HCT116 (cell line): ENCODE measurements around the gene C4orf36.

Experiments
- ATF3 ChIP-seq: IDR thresholded peaks from 2 replicates; pipeline ENCODE4 v1.6.1; 2012
- CEBPB ChIP-seq: IDR thresholded peaks from 2 replicates; pipeline ENCODE4 v1.6.1; 2012; ENCODE audit warnings: low read depth
- CTCF ChIP-seq, 3 experiments: fragments of 200-600 bp in 1 of 3; sonication (generic) in 1 of 3; IDR thresholded peaks in 2 of 3; conservative IDR thresholded peaks in 1 of 3; 2 replicates each; pipeline ENCODE4 v1.5.1; 2012 to 2017; ENCODE audit warnings: low read depth in 2 of 3, low read length in 2 of 3, antibody characterized with exemption in 1 of 3, borderline replicate concordance in 1 of 3, control low read depth in 1 of 3, mild to moderate bottlenecking in 1 of 3, mixed read lengths in 1 of 3, mixed run types in 1 of 3, moderate library complexity in 1 of 3; ENCODE audit not compliant: insufficient read depth in 1 of 3
- EZH2 ChIP-seq: fragments of 200-600 bp; sonication (generic); IDR thresholded peaks from 2 replicates; pipeline ENCODE4 v1.6.1; 2017; ENCODE audit warnings: antibody characterized with exemption, mixed run types
- EZH2phosphoT487 ChIP-seq: fragments of 200-600 bp; IDR thresholded peaks from 2 replicates; pipeline ENCODE4 v1.6.1; 2018; ENCODE audit warnings: antibody characterized with exemption, borderline replicate concordance
- FOSL1 ChIP-seq: IDR thresholded peaks from 2 replicates; pipeline ENCODE4 v1.6.1; 2012; ENCODE audit warnings: low read depth
- JUND ChIP-seq: IDR thresholded peaks from 2 replicates; pipeline ENCODE4 v1.6.1; 2012
- MAX ChIP-seq: IDR thresholded peaks from 2 replicates; pipeline ENCODE4 v1.6.1; 2012
- POLR2A ChIP-seq: IDR thresholded peaks from 2 replicates; pipeline ENCODE4 v1.7.0; 2011; ENCODE audit warnings: borderline replicate concordance; ENCODE audit not compliant: insufficient read depth, insufficient read length; ENCODE audit errors: extremely low read depth
- RAD21 ChIP-seq: IDR thresholded peaks from 2 replicates; pipeline ENCODE4 v1.6.1; 2012; ENCODE audit warnings: low read depth, mild to moderate bottlenecking
- REST ChIP-seq: IDR thresholded peaks from 2 replicates; pipeline ENCODE4 v1.6.1; 2012; ENCODE audit warnings: low read depth
- SP1 ChIP-seq: IDR thresholded peaks from 2 replicates; pipeline ENCODE4 v1.6.1; 2012; ENCODE audit warnings: low read depth
- SRF ChIP-seq: IDR thresholded peaks from 2 replicates; pipeline ENCODE4 v1.6.1; 2012; ENCODE audit warnings: low read depth
- ZNF274 ChIP-seq: fragments of 200-500 bp; sonication (Bioruptor generic); IDR thresholded peaks from 2 replicates; pipeline ENCODE4 v1.6.1; 2014; ENCODE audit warnings: mild to moderate bottlenecking, low read depth, low read length, inconsistent platforms

- TF ChIP-seq CTCF (IDR thresholded peaks at IDR 0.05 in 2 of 3, conservative IDR thresholded peaks at IDR 0.05 in 1 of 3; ENCODE audit: borderline replicate concordance in 1 of 3, insufficient read depth in 1 of 3, low read depth in 2 of 3, low read length in 2 of 3), result no peak
- no peak for TF ChIP-seq FOSL1
- no peak for TF ChIP-seq ATF3
- no peak for TF ChIP-seq EZH2phosphoT487
- TF ChIP-seq SP1, result no peak
- TF ChIP-seq POLR2A, result no peak
- no peak for TF ChIP-seq REST
- no peak for TF ChIP-seq JUND
- no peak for TF ChIP-seq CEBPB
- no peak for TF ChIP-seq EZH2
- TF ChIP-seq SRF, result no peak
- no peak for TF ChIP-seq ZNF274
- no peak for TF ChIP-seq MAX
- TF ChIP-seq RAD21, result no peak
Observed at GRCh38 chr4:86853209-86853608, 39.0 kb downstream of the C4orf36 start.
